ENCODE results near the gene KCNJ6.

The KCNJ6 gene

GRCh38 chr21:37659874-37660273, 256.4 kb downstream of the KCNJ6 start:
- peak overlapping the region in 1 of 2 experiments; percentile 45 for H2BK12ac ChIP-seq (ENCODE audit: low read length in 2 of 2)
- no peak overlapping the region for H3K4ac ChIP-seq (ENCODE audit: low read depth in 1 of 2, low read length in 2 of 2)
- H3K4me3 ChIP-seq (ENCODE audit: insufficient read depth in 1 of 2, low read depth in 1 of 2, low read length in 2 of 2): no peak overlapping the region
- no peak overlapping the region for H4K91ac ChIP-seq (ENCODE audit: low read length)
- no peak overlapping the region for H3K9ac ChIP-seq (ENCODE audit: low read length)
- H3K14ac ChIP-seq (ENCODE audit: low read length in 2 of 2): no peak overlapping the region
- H3K27me3 ChIP-seq (ENCODE audit: control insufficient read depth in 1 of 2, insufficient read depth in 1 of 2, low read length in 2 of 2): peaks cover 0 to 44% of the 10 kb centered on the region in 2 experiments
- WGBS: 90% methylated on average over 1 of the region's 1 CpG
- H3K18ac ChIP-seq (ENCODE audit: low read depth in 1 of 2, low read length in 2 of 2): no peak overlapping the region
- H2BK120ac ChIP-seq (ENCODE audit: low read depth, low read length): no peak overlapping the region
- no peaks in the 10 kb centered on the region for H3K9me3 ChIP-seq (ENCODE audit: control insufficient read depth, low read length)
- no peak overlapping the region for H3K4me2 ChIP-seq (ENCODE audit: low read length, poor library complexity, severe bottlenecking)
- H3K23ac ChIP-seq (ENCODE audit: low read length in 2 of 2): no peak overlapping the region
- peaks cover 11% of the 10 kb centered on the region for H3K4me1 ChIP-seq (ENCODE audit: control insufficient read depth, insufficient read depth, low read depth, low read length)
- H2AFZ ChIP-seq (ENCODE audit: low read depth, low read length): no peak overlapping the region
- no peak overlapping the region for H3K27ac ChIP-seq (ENCODE audit: low read length, poor library complexity, severe bottlenecking)
- no peak overlapping the region for H4K8ac ChIP-seq (ENCODE audit: low read length)
- peaks cover 0 to 9% of the 10 kb centered on the region in 2 experiments for H3K36me3 ChIP-seq (ENCODE audit: control insufficient read depth in 1 of 2, insufficient read depth in 2 of 2, low read depth in 1 of 2, low read length in 2 of 2)
- no peak overlapping the region for H2BK5ac ChIP-seq (ENCODE audit: low read depth, low read length, poor library complexity, severe bottlenecking)
- peak overlapping the region; percentile 44 for H2AK5ac ChIP-seq (ENCODE audit: low read length, severe bottlenecking)
- H2BK15ac ChIP-seq (ENCODE audit: low read depth, poor library complexity, severe bottlenecking): no peak overlapping the region
- DNase-seq: no peak
- H3K79me1 ChIP-seq (replicated peaks; ENCODE audit: low read length, poor library complexity, severe bottlenecking): no peaks in the 10 kb centered on the region

- Histone ChIP-seq H3K4ac (ENCODE audit: low read depth in 1 of 2, low read length in 2 of 2) (no peak overlapping the region), H2BK5ac (ENCODE audit: low read depth, low read length, poor library complexity, severe bottlenecking) (no peak overlapping the region), H4K8ac (ENCODE audit: low read length) (no peak overlapping the region), H3K4me3 (ENCODE audit: insufficient read depth in 1 of 2, low read depth in 1 of 2, low read length in 2 of 2) (peak overlapping the region in 1 of 2 experiments; percentile 53), H3K36me3 (ENCODE audit: control insufficient read depth in 1 of 2, insufficient read depth in 2 of 2, low read depth in 1 of 2, low read length in 2 of 2) (peaks cover 0 to 9% of the 10 kb centered on the region in 2 experiments), H4K91ac (ENCODE audit: low read length) (peak overlapping the region; percentile 57), H2AFZ (ENCODE audit: low read depth, low read length) (no peak overlapping the region), H3K9ac (ENCODE audit: low read length) (peak overlapping the region; percentile 28), H3K27ac (ENCODE audit: low read length, poor library complexity, severe bottlenecking) (peak overlapping the region; percentile 65), H2BK120ac (ENCODE audit: low read depth, low read length) (no peak overlapping the region), H3K9me3 (ENCODE audit: control insufficient read depth, low read length) (no peaks in the 10 kb centered on the region), H2AK5ac (ENCODE audit: low read length, severe bottlenecking) (peak overlapping the region; percentile 76), H3K79me1 (replicated peaks; ENCODE audit: low read length, poor library complexity, severe bottlenecking) (no peaks in the 10 kb centered on the region), H3K4me2 (ENCODE audit: low read length, poor library complexity, severe bottlenecking) (no peak overlapping the region), H3K14ac (ENCODE audit: low read length in 2 of 2) (peak overlapping the region in 1 of 2 experiments; percentile 83), H2BK12ac (ENCODE audit: low read length in 2 of 2) (no peak overlapping the region), H3K18ac (ENCODE audit: low read depth in 1 of 2, low read length in 2 of 2) (no peak overlapping the region), H2BK15ac (ENCODE audit: low read depth, poor library complexity, severe bottlenecking) (no peak overlapping the region), H3K23ac (ENCODE audit: low read length in 2 of 2) (no peak overlapping the region), H3K27me3 (ENCODE audit: control insufficient read depth in 1 of 2, insufficient read depth in 1 of 2, low read length in 2 of 2) (peaks cover 0 to 54% of the 10 kb centered on the region in 2 experiments), H3K4me1 (ENCODE audit: control insufficient read depth, insufficient read depth, low read depth, low read length) (peaks cover 11% of the 10 kb centered on the region)
- DNase-seq: peak; percentile 74
- WGBS: 49% methylated on average over 7 of the region's 7 CpGs
Measured at GRCh38 chr21:37658817-37659458, 257.3 kb downstream of the KCNJ6 start.

- Histone ChIP-seq H3K4ac (ENCODE audit: low read depth in 1 of 2, low read length in 2 of 2) (no peak overlapping the region), H2AK5ac (ENCODE audit: low read length, severe bottlenecking) (no peak overlapping the region), H3K9ac (ENCODE audit: low read length) (peak overlapping the region; percentile 28), H2BK5ac (ENCODE audit: low read depth, low read length, poor library complexity, severe bottlenecking) (no peak overlapping the region), H3K23ac (ENCODE audit: low read length in 2 of 2) (no peak overlapping the region), H3K18ac (ENCODE audit: low read depth in 1 of 2, low read length in 2 of 2) (no peak overlapping the region), H3K27ac (ENCODE audit: low read length, poor library complexity, severe bottlenecking) (peak overlapping the region; percentile 65), H3K14ac (ENCODE audit: low read length in 2 of 2) (no peak overlapping the region), H2BK120ac (ENCODE audit: low read depth, low read length) (no peak overlapping the region), H2BK15ac (ENCODE audit: low read depth, poor library complexity, severe bottlenecking) (no peak overlapping the region), H3K79me1 (replicated peaks; ENCODE audit: low read length, poor library complexity, severe bottlenecking) (no peaks in the 10 kb centered on the region), H3K4me1 (ENCODE audit: control insufficient read depth, insufficient read depth, low read depth, low read length) (peaks cover 11% of the 10 kb centered on the region), H3K36me3 (ENCODE audit: control insufficient read depth in 1 of 2, insufficient read depth in 2 of 2, low read depth in 1 of 2, low read length in 2 of 2) (peaks cover 0 to 9% of the 10 kb centered on the region in 2 experiments), H3K27me3 (ENCODE audit: control insufficient read depth in 1 of 2, insufficient read depth in 1 of 2, low read length in 2 of 2) (peaks cover 0 to 57% of the 10 kb centered on the region in 2 experiments), H2AFZ (ENCODE audit: low read depth, low read length) (no peak overlapping the region), H2BK12ac (ENCODE audit: low read length in 2 of 2) (no peak overlapping the region), H4K8ac (ENCODE audit: low read length) (no peak overlapping the region), H3K9me3 (ENCODE audit: control insufficient read depth, low read length) (no peaks in the 10 kb centered on the region), H3K4me3 (ENCODE audit: insufficient read depth in 1 of 2, low read depth in 1 of 2, low read length in 2 of 2) (peak overlapping the region in 1 of 2 experiments; percentile 53), H4K91ac (ENCODE audit: low read length) (no peak overlapping the region), H3K4me2 (ENCODE audit: low read length, poor library complexity, severe bottlenecking) (no peak overlapping the region)
- WGBS: 70% methylated on average over 10 of the region's 10 CpGs
- DNase-seq: no peak
Measured at GRCh38 chr21:37658121-37658816, 258.0 kb downstream of the KCNJ6 start.

GRCh38 chr21:37656899-37657298, 259.4 kb downstream of the KCNJ6 start:
- H3K23ac ChIP-seq (ENCODE audit: low read length in 2 of 2): no peak overlapping the region
- H3K18ac ChIP-seq (ENCODE audit: low read depth in 1 of 2, low read length in 2 of 2): no peak overlapping the region

More at GRCh38 chr21:37656899-37657298, 259.4 kb downstream of the KCNJ6 start:
- no peaks in the 10 kb centered on the region for H3K79me1 ChIP-seq (replicated peaks; ENCODE audit: low read length, poor library complexity, severe bottlenecking)
- H2AFZ ChIP-seq (ENCODE audit: low read depth, low read length): no peak overlapping the region
- H2BK15ac ChIP-seq (ENCODE audit: low read depth, poor library complexity, severe bottlenecking): no peak overlapping the region
- no peak overlapping the region for H2BK120ac ChIP-seq (ENCODE audit: low read depth, low read length)
- 86% methylated on average over 5 of the region's 5 CpGs for WGBS
- no peak overlapping the region for H3K4me2 ChIP-seq (ENCODE audit: low read length, poor library complexity, severe bottlenecking)
- no peak overlapping the region for H4K91ac ChIP-seq (ENCODE audit: low read length)
- peaks cover 0 to 71% of the 10 kb centered on the region in 2 experiments for H3K27me3 ChIP-seq (ENCODE audit: control insufficient read depth in 1 of 2, insufficient read depth in 1 of 2, low read length in 2 of 2)
- no peak overlapping the region for H3K4me3 ChIP-seq (ENCODE audit: insufficient read depth in 1 of 2, low read depth in 1 of 2, low read length in 2 of 2)
- no peaks in the 10 kb centered on the region for H3K9me3 ChIP-seq (ENCODE audit: control insufficient read depth, low read length)
- DNase-seq: no peak
- peaks cover 11% of the 10 kb centered on the region for H3K4me1 ChIP-seq (ENCODE audit: control insufficient read depth, insufficient read depth, low read depth, low read length)
- H2BK5ac ChIP-seq (ENCODE audit: low read depth, low read length, poor library complexity, severe bottlenecking): no peak overlapping the region
- H3K9ac ChIP-seq (ENCODE audit: low read length): no peak overlapping the region
- no peak overlapping the region for H2AK5ac ChIP-seq (ENCODE audit: low read length, severe bottlenecking)
- H3K27ac ChIP-seq (ENCODE audit: low read length, poor library complexity, severe bottlenecking): no peak overlapping the region
- no peak overlapping the region for H2BK12ac ChIP-seq (ENCODE audit: low read length in 2 of 2)
- H3K4ac ChIP-seq (ENCODE audit: low read depth in 1 of 2, low read length in 2 of 2): no peak overlapping the region
- H3K36me3 ChIP-seq (ENCODE audit: control insufficient read depth in 1 of 2, insufficient read depth in 2 of 2, low read depth in 1 of 2, low read length in 2 of 2): peaks cover 0 to 9% of the 10 kb centered on the region in 2 experiments
- H3K14ac ChIP-seq (ENCODE audit: low read length in 2 of 2): no peak overlapping the region
- no peak overlapping the region for H4K8ac ChIP-seq (ENCODE audit: low read length)

Measured in mesenchymal stem cell (in vitro differentiated cells and primary cell).